Bronchial epithelial cell (primary cell): Measurements from ENCODE around the gene SUPT3H. TPM values are rescaled to one million over a fixed set of nuclear protein-coding genes. Genes with fewer than 3 reads are reported as not detected.
"Not testable (repeated sequence)": the region's sequence is repeated elsewhere in the genome, so short reads cannot be mapped to it uniquely, and the experiment has no call there.

Source experiments
- DNase-seq: peaks from one replicate; pipeline ENCODE4 v3.0.0-alpha.2; 2010; ENCODE audit warnings: low read depth
- FAIRE-seq: peaks from 2 replicates; lab custom pipeline; 2011; peaks lifted over from hg19 to GRCh38; lab: Jason Lieb, UNC
- H3K27me3 ChIP-seq: 2 replicates; pipeline ENCODE4 v1.5.1; 2011; ENCODE audit warnings: low read length; ENCODE audit not compliant: control insufficient read depth, insufficient read depth
- H3K36me3 ChIP-seq: 2 replicates; pipeline ENCODE4 v1.5.1; 2011; ENCODE audit warnings: low read length; ENCODE audit not compliant: control insufficient read depth, insufficient read depth
- H3K4me3 ChIP-seq: 2 replicates; pipeline ENCODE4 v1.5.1; 2011; ENCODE audit warnings: mild to moderate bottlenecking, low read depth, low read length, control low read depth
- CTCF ChIP-seq: IDR thresholded peaks from 2 replicates; pipeline ENCODE4 v1.5.1; 2011; ENCODE audit warnings: mild to moderate bottlenecking, moderate library complexity, low read length, control low read depth, inconsistent platforms; ENCODE audit not compliant: insufficient read depth, severe bottlenecking
- total RNA-seq: library from RNA; depleted of rRNA; stranded (reverse); fragments of >200 nt; gene quantifications from 2 replicates; pipeline ENCODE4 v1.2.1, GENCODE V29; 2014

The SUPT3H gene
- total RNA-seq, 1 donor from 2014 or later = 12.9 TPM

GRCh38 chr6:44867571-44868334, 510.0 kb downstream of the SUPT3H start:
- no peaks in the 10 kb centered on the region for H3K27me3 ChIP-seq
- H3K36me3 ChIP-seq = no peaks in the 10 kb centered on the region
- FAIRE-seq (no peak), DNase-seq (no peak)
- H3K4me3 ChIP-seq = no peak overlapping the region
- TF ChIP-seq CTCF = no peak

- not testable (repeated sequence) for FAIRE-seq, H3K36me3 ChIP-seq, H3K27me3 ChIP-seq, DNase-seq, H3K4me3 ChIP-seq
These were observed 512.5 kb downstream of the SUPT3H start for GRCh38 chr6:44865184-44865583.

GRCh38 chr6:44859901-44860410, 517.8 kb downstream of the SUPT3H start:
- DNase-seq (no peak), FAIRE-seq (no peak)
- Histone ChIP-seq H3K36me3 (no peaks in the 10 kb centered on the region), H3K4me3 (no peak overlapping the region), H3K27me3 (no peaks in the 10 kb centered on the region)
- no peak for TF ChIP-seq CTCF

GRCh38 chr6:44858998-44859397, 518.7 kb downstream of the SUPT3H start:
- Histone ChIP-seq H3K4me3 (no peak overlapping the region), H3K36me3 (no peaks in the 10 kb centered on the region), H3K27me3 (no peaks in the 10 kb centered on the region)
- DNase-seq (no peak), FAIRE-seq (no peak)
- no peak for TF ChIP-seq CTCF

GRCh38 chr6:44856479-44856878, 521.3 kb downstream of the SUPT3H start:
- no peak for TF ChIP-seq CTCF
- Histone ChIP-seq H3K4me3 (no peak overlapping the region), H3K27me3 (no peaks in the 10 kb centered on the region), H3K36me3 (no peaks in the 10 kb centered on the region)
- DNase-seq (no peak), FAIRE-seq (no peak)

- no peaks in the 10 kb centered on the region for H3K36me3 ChIP-seq
- no peak overlapping the region for H3K4me3 ChIP-seq
- no peak for TF ChIP-seq CTCF
- FAIRE-seq (no peak), DNase-seq (peak; percentile 13)
- H3K27me3 ChIP-seq = no peaks in the 10 kb centered on the region
These were observed 521.9 kb downstream of the SUPT3H start for GRCh38 chr6:44855562-44856411.
